Mesothelial cell of epicardium (in vitro differentiated cells): ENCODE results near the gene SEMA4D. TPM values are rescaled to one million over a fixed set of nuclear protein-coding genes. Genes with fewer than 3 reads are reported as not detected.

ENCODE experiments used
- DNase-seq, 2 experiments: peaks; one replicate each; pipeline ENCODE4 v3.0.0; 2021; ENCODE audit warnings: low spot score in 2 of 2; ENCODE audit not compliant: unreplicated experiment in 2 of 2
- H3K27ac Mint-ChIP-seq: 2 replicates; pipeline ENCODE4 v1.8.0; 2021; ENCODE audit warnings: mixed read lengths
- H3K27me3 Mint-ChIP-seq: 2 replicates; pipeline ENCODE4 v1.8.0; 2021; ENCODE audit warnings: low read depth, mixed read lengths
- H3K36me3 Mint-ChIP-seq: 2 replicates; pipeline ENCODE4 v1.8.0; 2021; ENCODE audit warnings: mixed read lengths
- H3K4me1 Mint-ChIP-seq: 2 replicates; pipeline ENCODE4 v1.8.0; 2021; ENCODE audit warnings: mixed read lengths
- H3K4me3 Mint-ChIP-seq: 2 replicates; pipeline ENCODE4 v1.8.0; 2021; ENCODE audit warnings: mild to moderate bottlenecking, moderate library complexity, mixed read lengths
- H3K9me3 Mint-ChIP-seq: 2 replicates; pipeline ENCODE4 v1.8.0; 2021; ENCODE audit warnings: mixed read lengths
- total RNA-seq: library from RNA; stranded (reverse); gene quantifications from 3 replicates; pipeline ENCODE4 v1.2.1, GENCODE V29; 2021
- TF ChIP-seq, protein P1 (sequence below): fragments of 200-600 bp; sonication (generic); IDR thresholded peaks from one replicate; pipeline ENCODE4 v1.5.0; 2021; ENCODE audit warnings: antibody characterized with exemption; ENCODE audit not compliant: unreplicated experiment

Gene SEMA4D
- total RNA-seq, 1 donor from 2014 or later: 44.7 TPM

GRCh38 chr9:89364666-89365531, 133.0 kb downstream of the SEMA4D start:
- Mint-ChIP-seq H3K36me3 (peaks cover 14% of the 10 kb centered on the region), H3K4me3 (no peak overlapping the region), H3K27ac (no peak overlapping the region)

GRCh38 chr9:89363921-89364665, 133.8 kb downstream of the SEMA4D start:
- H3K36me3 Mint-ChIP-seq: peaks cover 14% of the 10 kb centered on the region
- H3K27ac Mint-ChIP-seq: no peak overlapping the region
- no peak for DNase-seq
- no peaks in the 10 kb centered on the region for H3K9me3 Mint-ChIP-seq
- no peaks in the 10 kb centered on the region for H3K27me3 Mint-ChIP-seq
- no peak overlapping the region for H3K4me3 Mint-ChIP-seq
- TF ChIP-seq, protein P1, sequence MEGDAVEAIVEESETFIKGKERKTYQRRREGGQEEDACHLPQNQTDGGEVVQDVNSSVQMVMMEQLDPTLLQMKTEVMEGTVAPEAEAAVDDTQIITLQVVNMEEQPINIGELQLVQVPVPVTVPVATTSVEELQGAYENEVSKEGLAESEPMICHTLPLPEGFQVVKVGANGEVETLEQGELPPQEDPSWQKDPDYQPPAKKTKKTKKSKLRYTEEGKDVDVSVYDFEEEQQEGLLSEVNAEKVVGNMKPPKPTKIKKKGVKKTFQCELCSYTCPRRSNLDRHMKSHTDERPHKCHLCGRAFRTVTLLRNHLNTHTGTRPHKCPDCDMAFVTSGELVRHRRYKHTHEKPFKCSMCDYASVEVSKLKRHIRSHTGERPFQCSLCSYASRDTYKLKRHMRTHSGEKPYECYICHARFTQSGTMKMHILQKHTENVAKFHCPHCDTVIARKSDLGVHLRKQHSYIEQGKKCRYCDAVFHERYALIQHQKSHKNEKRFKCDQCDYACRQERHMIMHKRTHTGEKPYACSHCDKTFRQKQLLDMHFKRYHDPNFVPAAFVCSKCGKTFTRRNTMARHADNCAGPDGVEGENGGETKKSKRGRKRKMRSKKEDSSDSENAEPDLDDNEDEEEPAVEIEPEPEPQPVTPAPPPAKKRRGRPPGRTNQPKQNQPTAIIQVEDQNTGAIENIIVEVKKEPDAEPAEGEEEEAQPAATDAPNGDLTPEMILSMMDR: no peak
- H3K4me1 Mint-ChIP-seq: peaks cover 3% of the 10 kb centered on the region

More at GRCh38 chr9:89364666-89365531, 133.0 kb downstream of the SEMA4D start:
- no peak for DNase-seq
- H3K27me3 Mint-ChIP-seq: no peaks in the 10 kb centered on the region
- no peaks in the 10 kb centered on the region for H3K9me3 Mint-ChIP-seq
- TF ChIP-seq, protein P1: no peak
- peaks cover 3% of the 10 kb centered on the region for H3K4me1 Mint-ChIP-seq

DNA sequence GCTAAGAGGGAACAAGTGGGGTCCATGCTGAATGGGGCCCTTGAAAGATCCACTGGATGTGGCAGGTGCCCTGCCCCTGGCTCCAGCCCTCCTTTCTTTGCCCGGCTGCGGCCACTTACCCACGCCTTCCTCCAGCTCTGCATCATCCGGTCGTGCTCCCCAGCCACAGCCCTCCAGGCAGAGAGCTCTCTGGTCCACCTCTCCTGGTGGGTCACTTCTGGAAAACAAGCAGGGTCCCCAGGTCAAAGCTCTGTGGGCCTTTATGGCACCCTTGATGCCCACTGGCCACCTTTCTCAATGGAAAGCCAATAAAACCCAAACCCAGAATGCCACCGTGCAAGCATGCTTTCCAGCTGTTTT, 134.6 kb downstream of the SEMA4D start:
- Mint-ChIP-seq H3K27me3 (no peaks in the 10 kb centered on the region), H3K36me3 (peaks cover 18% of the 10 kb centered on the region), H3K27ac (no peak overlapping the region), H3K4me1 (peaks cover 3% of the 10 kb centered on the region), H3K4me3 (no peak overlapping the region), H3K9me3 (no peaks in the 10 kb centered on the region)
- no peak for DNase-seq
- TF ChIP-seq, protein P1: no peak

- Mint-ChIP-seq H3K4me3 (no peak overlapping the region), H3K27ac (no peak overlapping the region), H3K4me1 (peaks cover 3% of the 10 kb centered on the region), H3K36me3 (peaks cover 20% of the 10 kb centered on the region), H3K27me3 (no peaks in the 10 kb centered on the region), H3K9me3 (no peaks in the 10 kb centered on the region)
- TF ChIP-seq, protein P1: no peak
- no peak for DNase-seq
Measured at GRCh38 chr9:89362647-89363310, 135.1 kb downstream of the SEMA4D start.

- TF ChIP-seq, protein P1: no peak
- Mint-ChIP-seq H3K4me3 (no peak overlapping the region), H3K36me3 (peaks cover 20% of the 10 kb centered on the region), H3K27me3 (no peaks in the 10 kb centered on the region), H3K4me1 (peaks cover 3% of the 10 kb centered on the region), H3K27ac (no peak overlapping the region), H3K9me3 (no peaks in the 10 kb centered on the region)
- DNase-seq: no peak
Measured at GRCh38 chr9:89361816-89362646, 135.9 kb downstream of the SEMA4D start.
